ENCODE data around the gene PORCN. TPM values are rescaled to one million over a fixed set of nuclear protein-coding genes. Genes with fewer than 3 reads are reported as not detected.
A peak's percentile ranks its signal among the peaks of the same experiment; 100 is the strongest.
"Not testable (repeated sequence)": the region's sequence is repeated elsewhere in the genome, so short reads cannot be mapped to it uniquely, and the experiment has no call there.

PORCN gene
- total RNA-seq, 1 experiment from 2014 or later = 13.7 TPM

- peak; percentile 92 for DNase-seq (ENCODE audit: low read depth, low spot score)
- in situ Hi-C loops (cut with HindIII; ENCODE audit: low pct_unique_long_range_greater_than_20kb, low sequenced_read_pairs) = no loop called here
Observed at GRCh38 chrX:48521353-48522243, 12.8 kb downstream of the PORCN start, which contains the start of gene EBP. Gene EBP, plus strand, starts transcription at chrX:48521808. Its CDS starts 1,964 bp downstream, at chrX:48523772.

- in situ Hi-C loops (cut with HindIII; ENCODE audit: low pct_unique_long_range_greater_than_20kb, low sequenced_read_pairs) = no loop called here
Observed at GRCh38 chrX:48522291-48522690, 13.5 kb downstream of the PORCN start.

GRCh38 chrX:48523682-48524081, 14.9 kb downstream of the PORCN start:
- in situ Hi-C loops (cut with HindIII; ENCODE audit: low pct_unique_long_range_greater_than_20kb, low sequenced_read_pairs) = no loop called here
- no peak for DNase-seq (ENCODE audit: low read depth, low spot score)

More at GRCh38 chrX:48522291-48522690, 13.5 kb downstream of the PORCN start:
- DNase-seq (ENCODE audit: low read depth, low spot score) = no peak

GRCh38 chrX:48525853-48526252, 17.1 kb downstream of the PORCN start:
- DNase-seq (ENCODE audit: low read depth, low spot score); in situ Hi-C loops (cut with HindIII; ENCODE audit: low pct_unique_long_range_greater_than_20kb, low sequenced_read_pairs): not testable (repeated sequence)

- DNase-seq (ENCODE audit: low read depth, low spot score) = no peak
- in situ Hi-C loops (cut with HindIII; ENCODE audit: low pct_unique_long_range_greater_than_20kb, low sequenced_read_pairs) = no loop called here
Observed at GRCh38 chrX:48530736-48531135, 21.9 kb downstream of the PORCN start.

GRCh38 chrX:48531358-48531959, 22.7 kb downstream of the PORCN start:
- in situ Hi-C loops (cut with HindIII; ENCODE audit: low pct_unique_long_range_greater_than_20kb, low sequenced_read_pairs) = no loop called here
- DNase-seq (ENCODE audit: low read depth, low spot score) = peak; percentile 13

GRCh38 chrX:48532161-48532560, 23.4 kb downstream of the PORCN start:
- in situ Hi-C loops (cut with HindIII; ENCODE audit: low pct_unique_long_range_greater_than_20kb, low sequenced_read_pairs) = no loop called here
- DNase-seq (ENCODE audit: low read depth, low spot score) = no peak

- in situ Hi-C loops (cut with HindIII; ENCODE audit: low pct_unique_long_range_greater_than_20kb, low sequenced_read_pairs) = no loop called here
Observed at GRCh38 chrX:48533165-48533564, 24.4 kb downstream of the PORCN start.

GRCh38 chrX:48538641-48539344, 30.0 kb downstream of the PORCN start:
- DNase-seq (ENCODE audit: low read depth, low spot score) = no peak
- in situ Hi-C loops (cut with HindIII; ENCODE audit: low pct_unique_long_range_greater_than_20kb, low sequenced_read_pairs) = no loop called here

More at GRCh38 chrX:48533165-48533564, 24.4 kb downstream of the PORCN start:
- no peak for DNase-seq (ENCODE audit: low read depth, low spot score)

GRCh38 chrX:48539345-48540027, 30.7 kb downstream of the PORCN start, which contains the start of gene TBC1D25:
Gene TBC1D25, plus strand, starts transcription at chrX:48539714. Its CDS starts 84 bp downstream, at chrX:48539798.
- DNase-seq (ENCODE audit: low read depth, low spot score) = peak; percentile 98
- in situ Hi-C loops (cut with HindIII; ENCODE audit: low pct_unique_long_range_greater_than_20kb, low sequenced_read_pairs) = no loop called here

GRCh38 chrX:48540028-48540375, 31.2 kb downstream of the PORCN start:
- DNase-seq (ENCODE audit: low read depth, low spot score) = peak; percentile 55
- in situ Hi-C loops (cut with HindIII; ENCODE audit: low pct_unique_long_range_greater_than_20kb, low sequenced_read_pairs) = no loop called here

GRCh38 chrX:48540480-48540879, 31.7 kb downstream of the PORCN start:
- no peak for DNase-seq (ENCODE audit: low read depth, low spot score)
- in situ Hi-C loops (cut with HindIII; ENCODE audit: low pct_unique_long_range_greater_than_20kb, low sequenced_read_pairs) = no loop called here

GRCh38 chrX:48541140-48541814, 32.5 kb downstream of the PORCN start:
- in situ Hi-C loops (cut with HindIII; ENCODE audit: low pct_unique_long_range_greater_than_20kb, low sequenced_read_pairs) = no loop called here

GRCh38 chrX:48548871-48549270, 40.1 kb downstream of the PORCN start:
- in situ Hi-C loops (cut with HindIII; ENCODE audit: low pct_unique_long_range_greater_than_20kb, low sequenced_read_pairs) = no loop called here

More at GRCh38 chrX:48541140-48541814, 32.5 kb downstream of the PORCN start:
- no peak for DNase-seq (ENCODE audit: low read depth, low spot score)

GRCh38 chrX:48555731-48556325, 47.0 kb downstream of the PORCN start:
- in situ Hi-C loops (cut with HindIII; ENCODE audit: low pct_unique_long_range_greater_than_20kb, low sequenced_read_pairs); DNase-seq (ENCODE audit: low read depth, low spot score): not testable (repeated sequence)

More at GRCh38 chrX:48548871-48549270, 40.1 kb downstream of the PORCN start:
- no peak for DNase-seq (ENCODE audit: low read depth, low spot score)

- DNase-seq (ENCODE audit: low read depth, low spot score) = no peak
- in situ Hi-C loops (cut with HindIII; ENCODE audit: low pct_unique_long_range_greater_than_20kb, low sequenced_read_pairs) = no loop called here
Observed at GRCh38 chrX:48558271-48558670, 49.5 kb downstream of the PORCN start.

- in situ Hi-C loops (cut with HindIII; ENCODE audit: low pct_unique_long_range_greater_than_20kb, low sequenced_read_pairs) = no loop called here
- no peak for DNase-seq (ENCODE audit: low read depth, low spot score)
Observed at GRCh38 chrX:48559636-48560035, 50.8 kb downstream of the PORCN start.
